NOMO-1 (cell line): ENCODE measurements around the gene PPCDC.
A peak's percentile ranks its signal among the peaks of the same experiment; 100 is the strongest.

Source experiments
- DNase-seq, 2 experiments: peaks; one replicate each; lab custom pipeline; 2025; ENCODE audit not compliant: unreplicated experiment in 2 of 2; lab: John Stamatoyannopoulos, UW

PPCDC gene

DNA sequence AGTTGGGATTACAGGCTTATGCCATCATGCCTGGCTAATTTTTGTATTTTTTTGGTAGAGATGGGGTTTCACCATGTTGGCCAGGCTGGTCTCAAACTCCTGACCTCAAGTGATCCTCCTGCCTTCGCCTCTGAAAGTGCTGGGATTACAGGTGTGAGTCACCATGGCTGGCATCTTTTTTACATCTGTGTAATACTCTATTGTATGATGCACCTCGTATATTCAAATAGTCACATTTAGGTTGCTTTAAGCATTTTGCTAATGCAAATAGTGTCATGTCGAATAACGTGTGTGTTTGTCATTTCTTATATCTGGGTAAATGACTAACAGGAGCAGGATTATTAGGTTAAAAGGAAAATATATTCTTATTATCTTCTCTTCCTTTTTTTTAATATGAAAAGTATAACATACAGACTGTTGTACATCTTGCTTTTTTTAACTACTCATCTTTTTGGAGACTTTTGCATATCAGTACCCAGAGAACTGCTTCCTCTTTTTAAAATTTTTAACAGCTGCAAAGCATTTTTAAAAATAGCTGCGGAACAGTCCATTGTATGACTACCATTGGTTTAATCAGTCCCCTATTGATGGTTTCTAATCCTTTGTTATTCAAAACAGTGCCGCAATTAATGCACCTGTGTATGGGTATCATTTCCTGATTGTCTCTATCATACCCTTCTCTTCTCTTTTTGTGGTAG lies 14.6 kb upstream of the PPCDC start:
- DNase-seq = peak; percentile 71 to 76

- no peak for DNase-seq
Observed at GRCh38 chr15:75016431-75016830, 7.0 kb upstream of the PPCDC start.

DNA sequence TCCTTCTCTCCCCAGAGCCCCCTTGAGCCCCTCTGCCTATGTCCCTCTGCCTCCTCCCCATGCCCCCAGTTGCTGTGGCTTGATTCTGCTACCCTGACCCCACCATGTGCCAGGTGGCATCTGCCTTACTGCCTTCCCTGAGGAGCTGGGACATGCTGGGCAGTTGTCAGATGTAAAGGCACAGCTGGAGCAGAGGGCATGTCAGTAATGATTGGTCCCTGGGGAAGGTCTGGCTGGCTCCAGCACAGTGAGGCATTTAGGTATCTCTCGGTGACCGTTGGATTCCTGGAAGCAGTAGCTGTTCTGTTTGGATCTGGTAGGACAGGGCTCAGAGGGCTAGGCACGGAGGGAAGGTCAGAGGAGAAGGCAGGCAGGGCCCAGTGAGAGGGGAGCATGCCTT lies 3.5 kb upstream of the PPCDC start:
- no peak for DNase-seq

- DNase-seq = no peak
Observed at GRCh38 chr15:75021341-75021740, 2.0 kb upstream of the PPCDC start.

GRCh38 chr15:75022783-75023180 lies 608 bp upstream of the PPCDC start:
- DNase-seq = no peak

- peak; percentile 56 to 71 for DNase-seq
Observed at GRCh38 chr15:75023872-75024636, 664 bp downstream of the PPCDC start.

DNA sequence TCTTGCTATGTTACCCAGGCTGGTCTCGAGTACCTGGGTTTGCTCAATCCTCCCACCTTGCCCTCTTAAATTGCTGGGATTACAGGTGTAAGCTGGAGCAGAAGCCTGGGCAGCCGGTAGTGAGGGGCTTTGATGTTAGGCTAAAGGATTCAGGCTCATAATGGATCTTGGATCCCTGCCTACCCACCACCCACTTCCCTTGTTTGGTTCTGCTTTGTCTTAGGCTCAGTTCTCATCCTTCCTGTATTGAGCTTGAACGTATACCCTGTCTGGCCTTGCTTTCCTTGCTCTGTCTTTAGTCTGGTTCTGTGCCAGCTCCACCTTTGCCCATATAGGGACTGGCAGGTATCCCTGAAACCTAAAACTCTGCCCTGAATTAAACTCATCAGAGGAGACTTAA lies 1.7 kb downstream of the PPCDC start:
- peak; percentile 29 to 30 for DNase-seq

GRCh38 chr15:75025548-75026260 lies 2.3 kb downstream of the PPCDC start:
- no peak for DNase-seq

DNA sequence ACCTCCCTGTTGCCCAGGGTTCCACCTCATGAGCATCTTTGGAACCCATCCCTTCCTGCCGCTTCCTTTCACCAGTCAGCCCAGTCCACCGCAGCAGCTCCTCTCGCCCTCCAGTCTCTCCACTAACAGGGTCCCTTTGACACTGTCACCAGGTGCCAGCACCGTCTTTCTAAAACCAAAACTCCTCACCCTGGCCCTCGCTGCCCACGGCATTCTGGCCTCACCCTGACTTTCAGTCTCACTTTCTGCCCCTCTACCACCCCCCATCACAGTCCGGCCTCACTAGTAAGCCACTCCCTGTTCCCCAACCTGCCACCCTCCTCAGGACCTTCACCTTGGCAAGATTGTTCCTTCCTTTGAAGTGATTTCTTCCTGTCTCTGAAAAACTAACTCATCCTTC lies 4.2 kb downstream of the PPCDC start:
- no peak for DNase-seq

- no peak for DNase-seq
Observed at GRCh38 chr15:75028991-75029377, 5.6 kb downstream of the PPCDC start.

DNA sequence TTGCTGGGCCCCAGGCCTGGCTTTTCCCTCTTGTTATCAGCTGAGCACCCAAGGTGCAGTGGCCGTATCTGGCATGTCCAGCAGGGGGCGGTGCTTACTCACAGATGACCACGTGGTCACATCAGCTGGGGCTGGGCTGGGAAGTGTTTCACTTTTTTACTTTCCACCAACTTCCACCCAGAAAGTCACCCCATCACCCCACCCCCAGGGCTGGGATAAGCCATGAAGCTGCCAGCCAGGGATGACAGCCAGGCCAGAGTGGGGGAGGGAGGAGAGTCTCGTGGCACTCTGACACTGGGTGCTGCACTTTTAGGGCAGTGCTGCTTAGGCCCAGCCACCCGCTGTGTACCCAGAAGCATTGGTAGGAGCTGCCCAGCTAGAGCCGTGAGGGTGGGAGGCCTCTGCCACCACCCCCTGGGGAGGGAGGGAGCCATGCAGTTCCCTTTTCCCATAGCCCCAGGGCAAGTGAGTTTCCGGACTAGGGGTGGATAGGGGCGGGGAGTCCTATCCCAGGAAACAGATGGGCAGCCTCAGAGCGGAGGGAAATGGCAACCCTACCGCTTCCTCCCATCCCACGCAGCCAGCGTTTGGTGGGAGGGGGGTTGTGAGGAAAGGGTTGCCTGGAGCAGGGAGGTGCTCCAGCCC lies 6.1 kb downstream of the PPCDC start:
- peak; percentile 61 to 73 for DNase-seq

- no peak for DNase-seq
Observed at GRCh38 chr15:75030023-75030413, 6.6 kb downstream of the PPCDC start.

DNA sequence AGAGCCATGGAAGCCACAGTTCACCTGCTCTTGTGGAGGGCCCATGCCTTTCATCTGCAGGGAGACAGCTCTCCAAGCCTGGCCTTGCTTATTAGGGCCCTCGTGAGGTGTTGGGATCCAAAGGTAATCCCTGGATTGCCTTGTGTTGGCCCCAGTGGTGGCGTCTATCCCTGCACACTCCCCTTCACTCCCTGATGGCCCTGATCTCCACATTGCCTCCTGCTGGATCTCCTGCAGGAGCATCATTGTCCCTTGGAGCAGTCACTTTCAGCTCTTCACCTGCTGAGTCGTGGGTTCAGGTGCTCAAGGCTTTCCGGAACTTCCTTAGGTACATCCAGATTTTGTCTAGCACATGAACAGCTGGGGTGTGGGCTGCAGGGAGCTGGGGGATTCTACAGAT lies 7.0 kb downstream of the PPCDC start:
- DNase-seq = no peak

- no peak for DNase-seq
Observed at GRCh38 chr15:75031848-75032247, 8.5 kb downstream of the PPCDC start.

DNA sequence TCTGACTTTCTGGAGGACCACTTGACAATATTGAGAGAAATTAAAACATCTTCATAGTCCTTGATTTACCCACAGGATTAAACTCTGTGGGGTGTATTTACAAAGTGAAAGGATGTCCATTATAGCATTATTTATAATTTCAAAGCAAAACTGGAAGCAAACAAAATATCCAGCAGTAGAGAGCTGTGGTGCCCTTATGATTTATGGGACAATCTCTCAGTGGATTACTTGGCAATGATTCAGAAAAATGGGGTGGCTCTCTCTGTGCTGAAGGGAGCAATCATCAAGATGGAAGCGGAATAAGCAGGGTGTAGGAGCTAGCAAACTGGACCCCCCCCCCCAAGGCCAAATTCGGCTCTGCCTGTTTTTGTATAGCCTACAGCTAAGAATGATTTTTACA lies 9.0 kb downstream of the PPCDC start:
- DNase-seq = no peak

- no peak for DNase-seq
Observed at GRCh38 chr15:75033809-75034208, 10.4 kb downstream of the PPCDC start.

DNA sequence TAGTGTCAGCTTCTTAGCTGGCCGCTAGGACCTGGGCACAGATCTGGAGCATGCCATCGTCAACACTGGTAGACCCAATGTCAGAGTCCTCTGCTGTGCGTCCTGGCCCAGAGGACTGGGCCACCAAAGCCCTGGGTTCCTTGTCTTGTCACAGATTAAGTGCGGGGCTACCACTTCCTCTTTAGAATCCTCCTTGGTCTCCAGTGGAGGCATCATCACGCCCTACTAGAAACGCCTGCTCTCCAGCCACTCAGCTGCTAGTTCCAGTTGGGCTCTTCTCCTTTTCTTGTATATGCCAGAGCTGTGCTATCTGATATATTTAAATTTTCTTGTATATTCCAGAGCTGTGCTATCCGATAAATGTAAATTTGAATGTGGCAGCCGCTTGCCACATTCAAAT lies 11.2 kb downstream of the PPCDC start:
- DNase-seq = peak; percentile 56 to 65

DNA sequence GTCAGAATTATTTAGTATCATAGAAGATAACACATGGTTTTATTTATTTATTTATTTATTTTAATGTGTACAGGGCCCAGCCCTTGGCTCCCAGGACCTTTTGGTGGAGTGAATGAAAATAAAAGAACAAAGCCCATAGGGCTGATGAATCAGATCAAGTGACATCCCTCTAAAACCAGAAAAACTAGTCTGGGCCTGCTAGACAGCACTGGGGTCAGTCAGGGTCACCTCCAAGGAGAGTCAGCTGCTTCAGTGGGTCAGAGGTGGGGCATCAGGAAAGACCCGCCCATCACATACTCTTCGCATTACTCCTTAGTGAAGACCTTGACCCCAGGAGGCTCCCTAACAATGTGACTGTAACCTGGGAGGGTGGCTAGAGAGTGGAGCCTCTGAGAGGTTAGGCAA lies 12.8 kb downstream of the PPCDC start:
- no peak for DNase-seq

DNA sequence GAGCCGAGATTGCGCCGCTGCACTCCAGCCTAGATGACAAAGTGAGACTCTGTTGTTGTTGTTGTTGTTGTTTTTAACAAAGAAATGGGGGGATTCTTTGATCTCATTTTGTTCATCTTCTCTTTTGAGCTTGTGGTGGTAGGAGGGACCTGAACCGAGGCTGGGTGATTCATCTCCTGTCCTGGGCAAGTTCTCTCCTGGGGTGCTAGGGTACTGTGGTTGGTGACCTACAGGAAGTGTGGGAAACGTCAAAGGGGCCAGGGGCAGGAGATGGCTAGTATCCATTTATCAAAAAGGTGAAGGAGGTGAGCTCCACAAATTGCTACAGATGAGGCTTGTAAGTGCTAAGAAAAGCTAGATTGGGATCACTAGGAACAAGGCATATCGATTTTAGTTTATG lies 14.3 kb downstream of the PPCDC start:
- DNase-seq = peak in 1 of 2 experiments; percentile 24

DNA sequence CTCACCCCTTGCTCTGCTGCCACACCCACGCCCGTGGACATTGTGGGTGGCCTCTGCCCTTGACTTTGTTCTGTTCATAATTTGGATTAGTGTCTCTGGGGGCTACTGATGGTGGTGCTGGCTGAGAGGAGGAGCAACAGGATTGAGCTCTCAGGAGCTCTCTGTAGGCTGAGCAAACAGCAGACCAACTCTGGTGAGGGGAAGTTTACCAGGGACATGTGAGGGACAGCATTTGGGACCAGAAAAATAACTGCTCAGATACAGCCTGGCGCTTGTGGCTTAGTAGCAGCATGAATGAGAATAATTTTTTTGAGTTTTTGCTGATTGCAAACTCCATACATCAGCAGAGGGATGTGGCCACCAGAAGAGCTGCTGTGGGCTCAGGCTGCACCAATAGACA lies 14.8 kb downstream of the PPCDC start:
- no peak for DNase-seq
